Stimulated activated CD8-positive, alpha-beta memory T cell treated with anti-CD3 and anti-CD28 coated beads, Interleukin-12 subunit alpha, Interleukin-12 subunit beta, amount 100 ng/mL, for 24 hours (primary cell): ENCODE data around the gene COMT.
"Not testable (repeated sequence)": the region's sequence is repeated elsewhere in the genome, so short reads cannot be mapped to it uniquely, and the experiment has no call there.

Experiments used
- DNase-seq: peaks from one replicate; pipeline ENCODE4 v3.0.0-alpha.2; 2020; ENCODE audit errors: extremely low read depth

COMT gene

DNA sequence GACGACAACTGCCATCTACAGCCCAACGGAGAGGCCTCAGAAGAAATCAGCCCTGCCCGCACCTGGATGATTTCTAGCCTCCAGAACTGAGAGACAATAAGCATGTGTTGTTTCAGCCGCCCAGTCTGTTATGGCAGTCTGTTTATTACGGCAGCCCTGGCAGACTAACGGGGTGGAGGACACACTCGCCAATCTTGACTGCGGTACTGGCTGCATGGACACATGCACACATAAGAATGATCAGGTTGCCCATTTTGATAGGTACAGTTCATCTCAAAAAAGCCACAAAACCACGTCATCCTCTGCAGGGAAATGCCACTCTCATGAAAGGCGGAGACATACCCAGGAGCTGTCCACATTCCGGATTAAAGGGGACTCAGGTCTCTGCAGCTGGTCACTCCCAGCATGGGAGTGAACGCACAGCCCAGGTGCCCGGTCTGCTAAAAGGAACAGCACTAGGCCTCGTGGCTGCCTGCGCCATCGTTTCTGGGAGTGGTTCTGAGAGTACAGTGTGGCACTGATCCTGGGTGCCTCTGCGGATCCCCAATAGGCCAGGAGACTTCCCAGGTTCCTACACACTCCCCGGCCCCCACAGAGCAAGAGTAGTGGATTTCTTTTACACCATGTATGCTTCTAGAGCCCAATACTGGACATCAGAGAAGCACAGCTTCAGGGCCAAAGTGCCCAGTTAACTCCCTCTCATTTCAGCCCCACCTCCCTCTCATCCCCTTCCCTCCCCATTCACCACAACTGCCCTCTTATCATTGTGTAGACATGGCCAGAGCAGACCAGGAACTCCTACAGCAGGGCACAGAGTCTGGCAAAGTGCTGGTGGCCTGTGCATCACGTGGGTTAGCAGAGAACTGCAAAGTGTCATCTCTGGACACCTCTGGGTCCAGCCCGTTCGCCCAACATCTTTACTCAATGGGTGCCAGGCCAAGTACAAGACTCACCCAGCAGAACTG is 11.7 kb upstream of the COMT start:
- no peak for DNase-seq

- DNase-seq = no peak
Observed at GRCh38 chr22:19930551-19931486, 10.8 kb upstream of the COMT start.

- DNase-seq = no peak
Observed at GRCh38 chr22:19931514-19931913, 10.1 kb upstream of the COMT start.

- DNase-seq = no peak
Observed at GRCh38 chr22:19932367-19933206, 9.0 kb upstream of the COMT start.

GRCh38 chr22:19933341-19934241 is 8.0 kb upstream of the COMT start:
- no peak for DNase-seq

GRCh38 chr22:19935123-19935718 is 6.4 kb upstream of the COMT start:
- not testable (repeated sequence) for DNase-seq

GRCh38 chr22:19936513-19936912 is 5.1 kb upstream of the COMT start:
- DNase-seq = no peak

DNA sequence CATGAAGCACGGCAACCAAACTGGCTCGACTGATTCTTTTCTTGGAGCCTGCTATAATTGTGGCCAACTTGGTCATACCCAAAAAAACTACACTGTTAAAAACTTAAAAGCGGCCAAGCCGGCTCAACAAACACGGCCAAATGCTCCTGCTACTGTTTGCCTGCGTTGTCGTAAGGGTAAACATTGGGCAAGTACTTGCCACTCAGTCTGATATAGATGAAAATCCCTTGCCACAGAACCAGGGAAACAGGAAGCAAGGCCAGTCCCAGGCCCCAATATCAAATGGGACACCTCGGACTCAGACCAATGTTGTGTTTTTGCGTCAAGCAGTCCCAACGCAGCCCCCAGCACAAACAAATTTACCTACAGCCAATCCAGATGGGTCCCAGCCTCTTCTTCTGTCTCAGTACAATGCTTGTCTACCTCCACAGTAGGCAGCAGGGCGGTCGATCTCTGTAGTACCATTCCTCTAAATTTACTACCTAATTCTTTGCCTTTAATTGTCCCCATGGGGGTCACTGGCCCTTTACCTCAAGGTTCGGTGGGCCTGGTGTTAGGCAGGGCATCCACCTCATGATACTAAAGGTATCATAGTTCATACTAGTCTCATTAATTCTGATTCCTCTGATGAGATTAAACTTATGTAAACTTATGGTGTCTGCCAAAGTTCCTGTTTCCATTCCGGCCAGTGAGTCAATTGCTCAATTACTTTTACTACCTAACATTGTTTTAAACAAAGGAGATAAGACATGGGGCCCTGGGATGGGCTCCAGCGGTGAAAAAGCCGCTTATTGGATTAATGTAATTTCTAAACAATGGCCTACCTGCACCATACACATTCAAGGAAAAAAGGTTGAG is 3.7 kb upstream of the COMT start:
- DNase-seq = no peak

DNA sequence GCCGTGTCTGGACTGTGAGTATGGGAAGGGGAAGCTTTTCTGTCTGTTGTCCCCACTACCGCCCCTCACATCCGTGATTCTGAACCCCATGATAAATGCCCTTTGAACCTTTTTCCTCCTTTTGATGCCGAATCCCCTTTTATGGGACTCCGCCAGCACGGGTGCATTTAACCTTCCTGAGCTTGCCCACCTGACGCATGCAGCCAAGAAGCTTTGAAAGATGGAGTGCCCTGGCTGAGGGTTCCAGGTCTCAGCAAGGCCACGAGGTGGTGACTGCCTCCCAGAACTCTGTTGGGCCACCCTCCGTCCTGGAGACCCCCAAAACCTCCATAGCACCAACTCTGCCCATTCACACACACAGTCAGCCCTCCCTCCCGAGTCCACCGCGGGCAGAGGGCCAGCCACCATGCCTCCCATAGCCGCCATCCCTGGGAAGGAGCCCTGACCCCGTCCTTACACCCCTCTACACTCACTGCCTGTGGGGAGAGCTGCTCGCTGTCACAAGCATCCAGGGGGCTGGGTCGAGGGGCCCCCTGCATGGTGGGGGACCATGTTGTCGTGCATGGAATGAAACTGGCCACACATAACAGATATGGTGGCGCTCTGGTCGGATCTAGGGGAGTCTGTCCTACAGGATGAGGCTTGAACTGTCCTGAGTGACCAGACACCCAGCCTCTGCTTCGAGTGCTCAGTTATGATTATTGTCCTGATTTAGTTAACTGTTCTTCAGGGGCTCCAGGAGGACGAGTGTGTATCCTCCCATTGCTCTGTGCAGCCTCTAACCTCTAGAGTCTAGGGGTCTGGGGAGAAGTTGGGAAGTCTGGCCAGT is 822 bp upstream of the COMT start:
- no peak for DNase-seq

GRCh38 chr22:19942157-19943081 is 847 bp downstream of the COMT start:
- no peak for DNase-seq

DNA sequence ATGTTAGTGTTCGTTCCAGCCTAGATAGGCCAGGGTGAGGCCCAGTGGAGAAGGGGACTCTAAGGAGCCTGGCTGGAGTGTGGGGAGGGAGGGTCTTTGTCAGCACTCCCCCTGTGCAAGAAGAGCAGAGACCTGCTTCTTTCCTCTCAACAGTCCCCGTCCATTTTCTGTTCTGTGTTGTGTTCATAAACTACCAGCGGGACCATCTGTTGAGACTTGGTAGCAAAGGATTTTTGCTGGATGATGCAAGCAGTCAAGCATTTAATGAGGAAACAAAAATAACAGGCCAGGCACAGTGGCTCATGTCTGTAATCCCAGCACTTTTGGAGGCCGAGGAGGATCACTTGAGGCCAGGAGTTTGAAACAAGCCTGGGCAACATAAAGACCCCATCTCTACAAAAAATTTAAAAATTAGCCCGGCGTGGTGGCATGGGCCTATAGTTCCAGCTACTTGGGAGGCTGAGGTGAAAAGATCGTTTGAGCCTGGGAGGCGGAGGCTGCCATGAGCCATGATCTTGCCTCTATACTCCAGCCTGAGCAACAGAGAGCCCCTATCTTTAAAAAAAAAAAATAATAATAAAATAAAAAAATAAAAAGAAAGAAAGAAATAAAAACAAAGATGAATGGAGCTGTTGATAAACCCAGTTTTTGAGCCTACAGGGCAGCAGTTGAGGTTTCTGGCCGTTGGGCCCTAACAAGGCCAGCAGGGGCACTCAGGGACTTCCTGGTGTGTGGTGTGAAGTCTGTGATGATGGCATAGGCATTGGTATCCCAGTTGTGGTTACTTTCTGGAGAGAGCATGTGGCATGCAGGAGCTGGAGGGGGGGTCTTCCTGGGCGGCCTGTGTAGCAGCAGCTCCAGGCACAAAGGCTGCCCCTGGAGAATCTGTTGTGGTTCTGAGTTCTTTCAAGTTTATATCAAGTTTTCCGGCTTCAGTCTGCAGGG is 1.8 kb downstream of the COMT start:
- no peak for DNase-seq

DNA sequence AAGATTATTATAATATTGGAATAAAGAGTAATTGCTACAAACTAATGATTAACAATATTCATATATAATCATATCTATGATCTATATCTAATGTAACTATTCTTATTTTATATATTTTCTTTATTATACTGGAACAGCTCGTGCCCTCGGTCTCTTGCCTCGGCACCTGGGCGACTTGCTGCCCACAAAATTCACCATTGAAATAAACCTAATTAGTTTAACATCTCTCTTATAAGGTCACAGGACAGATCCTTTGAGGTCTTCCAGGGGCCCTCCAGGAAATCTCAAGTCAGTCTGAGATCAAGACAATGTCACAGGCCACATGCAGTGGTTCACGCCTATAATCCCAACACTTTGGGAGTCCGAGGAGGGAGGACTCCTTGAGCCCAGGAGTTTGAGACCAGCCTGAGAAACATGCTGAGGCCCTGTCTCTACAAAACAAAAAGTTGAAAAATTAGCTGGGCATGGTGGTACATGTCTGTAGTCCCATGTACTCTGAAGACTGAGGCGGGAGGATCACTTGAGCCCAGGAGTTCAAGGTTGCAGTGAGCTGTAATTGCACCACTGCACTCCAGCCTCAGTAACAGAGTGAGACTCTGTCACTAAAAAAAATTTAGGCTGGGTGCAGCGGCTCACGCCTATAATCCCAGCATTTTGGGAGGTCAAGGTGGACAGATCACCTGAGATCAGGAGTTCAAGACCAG is 6.6 kb downstream of the COMT start:
- DNase-seq = no peak

GRCh38 chr22:19951346-19951745 is 9.8 kb downstream of the COMT start:
- DNase-seq = no peak

- no peak for DNase-seq
Observed at GRCh38 chr22:19955241-19956128, 13.9 kb downstream of the COMT start.
